HG03097 (cell line): ENCODE data around the gene OSBP.
A peak's percentile ranks its signal among the peaks of the same experiment; 100 is the strongest.
"Not testable (repeated sequence)": the region's sequence is repeated elsewhere in the genome, so short reads cannot be mapped to it uniquely, and the experiment has no call there.

Source experiments
- ATAC-seq: cut with Tn5 transposase; IDR thresholded peaks from one replicate; pipeline ENCODE4 v1.9.1; 2021; ENCODE audit not compliant: unreplicated experiment, low FRiP score

OSBP gene

GRCh38 chr11:59615637-59616395 is at the start of gene OSBP:
TSS of gene OSBP (minus strand) at chr11:59615774. CDS start at chr11:59615664, 110 bp downstream.
- peak; percentile 87 for ATAC-seq

- ATAC-seq: no peak
Measured at GRCh38 chr11:59660621-59661020, 45.0 kb upstream of the OSBP start.

GRCh38 chr11:59659981-59660380 is 44.4 kb upstream of the OSBP start:
- ATAC-seq: no peak

GRCh38 chr11:59658036-59658435 is 42.5 kb upstream of the OSBP start:
- no peak for ATAC-seq

GRCh38 chr11:59654893-59655292 is 39.3 kb upstream of the OSBP start:
- no peak for ATAC-seq

GRCh38 chr11:59647245-59647980 is 31.8 kb upstream of the OSBP start:
- ATAC-seq: no peak

GRCh38 chr11:59644528-59644927 is 29.0 kb upstream of the OSBP start:
- no peak for ATAC-seq

GRCh38 chr11:59643390-59643789 is 27.8 kb upstream of the OSBP start:
- ATAC-seq: no peak

- ATAC-seq: no peak
Measured at GRCh38 chr11:59641156-59641555, 25.6 kb upstream of the OSBP start.

GRCh38 chr11:59630493-59630892 is 14.9 kb upstream of the OSBP start:
- no peak for ATAC-seq

- ATAC-seq: no peak
Measured at GRCh38 chr11:59629996-59630395, 14.4 kb upstream of the OSBP start.

- ATAC-seq: not testable (repeated sequence)
Measured at GRCh38 chr11:59626969-59627368, 11.4 kb upstream of the OSBP start.

GRCh38 chr11:59625703-59626102 is 10.1 kb upstream of the OSBP start:
- no peak for ATAC-seq

- no peak for ATAC-seq
Measured at GRCh38 chr11:59617876-59618275, 2.3 kb upstream of the OSBP start.

GRCh38 chr11:59616396-59616982 is 915 bp upstream of the OSBP start:
- no peak for ATAC-seq

- peak; percentile 3 for ATAC-seq
Measured at GRCh38 chr11:59615120-59615636, 396 bp downstream of the OSBP start.

- no peak for ATAC-seq
Measured at GRCh38 chr11:59614277-59615119, 1.1 kb downstream of the OSBP start.

GRCh38 chr11:59611570-59612565 is 3.7 kb downstream of the OSBP start:
- ATAC-seq: no peak

GRCh38 chr11:59610289-59610688 is 5.3 kb downstream of the OSBP start:
- no peak for ATAC-seq
